HCT116 (cell line): ENCODE measurements around the gene CIROP.

Experiments
- ELF1 ChIP-seq: IDR thresholded peaks from 2 replicates; pipeline ENCODE4 v1.6.1; 2012; ENCODE audit warnings: low read depth, borderline replicate concordance
- EZH2 ChIP-seq: fragments of 200-600 bp; sonication (generic); IDR thresholded peaks from 2 replicates; pipeline ENCODE4 v1.6.1; 2017; ENCODE audit warnings: antibody characterized with exemption, mixed run types
- POLR2A ChIP-seq: IDR thresholded peaks from 2 replicates; pipeline ENCODE4 v1.7.0; 2011; ENCODE audit warnings: borderline replicate concordance; ENCODE audit not compliant: insufficient read depth, insufficient read length; ENCODE audit errors: extremely low read depth
- ZFX ChIP-seq: fragments of 450-650 bp; IDR thresholded peaks from 2 replicates; pipeline ENCODE4 v1.6.1; 2017
- TF ChIP-seq, protein P1 (sequence below), 3 experiments: fragments of 200-600 bp in 1 of 3; sonication (generic) in 1 of 3; IDR thresholded peaks in 2 of 3; conservative IDR thresholded peaks in 1 of 3; 2 replicates each; pipeline ENCODE4 v1.5.1; 2012 to 2017; ENCODE audit warnings: low read depth in 2 of 3, low read length in 2 of 3, antibody characterized with exemption in 1 of 3, borderline replicate concordance in 1 of 3, control low read depth in 1 of 3, mild to moderate bottlenecking in 1 of 3, mixed read lengths in 1 of 3, mixed run types in 1 of 3, moderate library complexity in 1 of 3; ENCODE audit not compliant: insufficient read depth in 1 of 3

DNA sequence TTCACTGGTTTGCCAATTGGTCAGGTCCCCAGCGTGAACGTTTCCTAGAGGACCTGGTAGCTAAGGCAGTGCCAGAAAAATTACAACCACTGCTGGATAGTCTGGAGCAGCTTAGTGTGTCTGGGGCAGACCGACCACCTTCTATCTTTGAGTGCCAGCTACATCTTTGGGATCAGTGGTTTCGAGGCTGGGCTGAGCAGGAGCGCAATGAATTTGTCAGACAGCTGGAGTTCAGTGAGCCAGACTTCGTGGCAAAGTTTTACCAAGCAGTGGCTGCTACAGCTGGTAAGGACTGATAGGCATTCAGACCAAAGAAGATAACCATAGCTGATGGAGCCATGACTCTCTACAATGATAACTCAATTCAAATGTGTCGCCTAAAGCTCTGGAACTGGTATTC, 7.0 kb downstream of the CIROP start:
- TF ChIP-seq, protein P1, sequence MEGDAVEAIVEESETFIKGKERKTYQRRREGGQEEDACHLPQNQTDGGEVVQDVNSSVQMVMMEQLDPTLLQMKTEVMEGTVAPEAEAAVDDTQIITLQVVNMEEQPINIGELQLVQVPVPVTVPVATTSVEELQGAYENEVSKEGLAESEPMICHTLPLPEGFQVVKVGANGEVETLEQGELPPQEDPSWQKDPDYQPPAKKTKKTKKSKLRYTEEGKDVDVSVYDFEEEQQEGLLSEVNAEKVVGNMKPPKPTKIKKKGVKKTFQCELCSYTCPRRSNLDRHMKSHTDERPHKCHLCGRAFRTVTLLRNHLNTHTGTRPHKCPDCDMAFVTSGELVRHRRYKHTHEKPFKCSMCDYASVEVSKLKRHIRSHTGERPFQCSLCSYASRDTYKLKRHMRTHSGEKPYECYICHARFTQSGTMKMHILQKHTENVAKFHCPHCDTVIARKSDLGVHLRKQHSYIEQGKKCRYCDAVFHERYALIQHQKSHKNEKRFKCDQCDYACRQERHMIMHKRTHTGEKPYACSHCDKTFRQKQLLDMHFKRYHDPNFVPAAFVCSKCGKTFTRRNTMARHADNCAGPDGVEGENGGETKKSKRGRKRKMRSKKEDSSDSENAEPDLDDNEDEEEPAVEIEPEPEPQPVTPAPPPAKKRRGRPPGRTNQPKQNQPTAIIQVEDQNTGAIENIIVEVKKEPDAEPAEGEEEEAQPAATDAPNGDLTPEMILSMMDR (IDR thresholded peaks at IDR 0.05 in 2 of 3, conservative IDR thresholded peaks at IDR 0.05 in 1 of 3; ENCODE audit: borderline replicate concordance in 1 of 3, insufficient read depth in 1 of 3, low read depth in 2 of 3, low read length in 2 of 3) = no peak
- TF ChIP-seq EZH2 = no peak
- no peak for TF ChIP-seq POLR2A
- TF ChIP-seq ZFX = no peak
- TF ChIP-seq ELF1 = no peak
